GM19240 (cell line): ENCODE measurements around the gene MAST4.

ENCODE experiments used
- DNase-seq: peaks from one replicate; pipeline ENCODE4 v3.0.0; 2011; ENCODE audit warnings: low spot score; ENCODE audit not compliant: insufficient read length

Gene MAST4

DNA sequence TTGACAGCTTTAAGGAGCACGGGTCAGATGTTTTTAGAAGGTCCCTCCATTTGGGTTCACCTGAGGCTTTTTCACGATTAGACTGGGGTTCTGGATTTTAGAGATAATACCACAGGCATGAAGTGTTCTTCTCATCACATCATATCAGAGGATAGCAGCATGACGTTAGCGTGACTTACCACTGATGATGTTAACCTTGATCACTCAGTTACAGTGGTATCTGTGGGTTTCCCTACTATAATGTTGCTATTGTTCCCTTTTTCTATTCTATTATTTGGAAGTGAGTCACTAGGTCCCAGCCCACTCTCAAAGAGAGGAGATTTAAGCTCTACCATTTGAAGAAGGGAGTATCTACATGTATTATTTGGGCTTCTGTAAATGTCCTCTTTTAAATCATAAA is 300.0 kb downstream of the MAST4 start:
- DNase-seq: no peak

DNA sequence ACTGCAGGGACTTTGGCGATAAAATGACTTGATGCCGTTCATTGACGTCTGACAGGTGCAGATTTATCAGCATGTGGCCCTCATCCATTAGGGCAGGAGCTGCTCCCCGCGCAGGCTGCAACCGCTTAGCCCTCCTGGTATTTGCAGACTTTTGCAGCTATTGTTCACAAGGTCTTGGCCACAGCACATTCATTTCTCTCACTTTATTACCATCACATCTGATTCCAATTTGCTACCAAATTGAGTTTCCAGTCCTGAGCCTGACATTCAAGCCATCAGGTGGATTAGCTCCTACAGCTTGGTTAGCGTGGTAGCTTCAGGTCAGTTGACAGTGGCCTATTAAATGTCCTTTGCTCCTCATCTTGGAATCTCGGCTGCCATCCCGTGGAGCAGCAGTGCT is 301.2 kb downstream of the MAST4 start:
- no peak for DNase-seq

DNA sequence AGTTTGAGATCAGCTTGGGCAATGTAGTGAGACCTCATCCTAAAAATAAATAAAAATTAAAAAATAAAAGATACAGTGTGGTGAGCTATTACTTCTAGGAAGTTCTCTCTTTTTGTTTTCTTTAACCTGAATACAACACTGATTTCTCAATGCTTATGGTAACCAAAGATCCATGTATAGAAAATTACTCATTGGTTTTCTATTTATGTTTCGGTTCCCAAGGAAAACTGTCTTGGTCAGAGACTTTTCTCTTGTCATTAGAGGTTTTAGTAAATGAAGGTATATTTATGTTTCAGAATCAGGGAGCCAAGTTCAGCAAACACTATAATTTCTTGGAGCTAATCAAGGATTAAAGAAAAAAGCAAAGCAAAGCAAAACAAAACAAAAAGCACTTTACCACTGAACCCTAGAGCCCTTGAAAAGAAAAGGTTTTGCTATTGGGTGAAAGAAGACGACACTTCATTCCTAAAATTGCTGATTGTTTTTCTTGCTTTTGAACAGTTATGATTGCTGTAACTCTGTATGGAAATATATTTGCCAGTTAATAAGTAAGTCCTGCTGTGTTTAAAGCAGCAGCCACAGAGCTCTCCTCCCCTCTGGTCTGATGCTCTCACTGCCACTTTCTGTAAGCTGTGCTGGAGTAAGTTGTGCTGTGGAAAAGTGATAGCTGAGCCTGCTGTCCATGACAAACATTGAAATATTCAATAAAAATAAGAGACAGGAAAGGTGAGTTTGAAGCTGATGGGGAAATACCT is 302.2 kb downstream of the MAST4 start:
- DNase-seq: no peak

DNA sequence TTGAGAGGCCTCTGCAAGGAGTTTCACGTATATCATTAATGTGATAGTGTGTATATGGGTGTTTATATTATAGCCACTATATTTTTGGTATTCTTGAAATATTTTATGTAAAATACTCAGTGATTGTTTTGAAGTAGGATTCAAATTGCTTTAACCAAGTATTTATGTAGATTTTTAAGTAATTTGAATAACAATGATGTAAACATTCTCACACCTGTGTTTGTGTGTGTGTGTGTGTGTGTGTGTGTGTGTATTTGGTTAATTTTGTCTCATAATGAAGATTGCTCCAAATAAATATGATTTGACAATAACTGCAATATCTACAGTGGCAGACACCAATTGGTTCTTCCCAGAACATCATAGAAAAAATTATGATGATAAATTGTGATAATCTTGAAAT is 307.0 kb downstream of the MAST4 start:
- no peak for DNase-seq

DNA sequence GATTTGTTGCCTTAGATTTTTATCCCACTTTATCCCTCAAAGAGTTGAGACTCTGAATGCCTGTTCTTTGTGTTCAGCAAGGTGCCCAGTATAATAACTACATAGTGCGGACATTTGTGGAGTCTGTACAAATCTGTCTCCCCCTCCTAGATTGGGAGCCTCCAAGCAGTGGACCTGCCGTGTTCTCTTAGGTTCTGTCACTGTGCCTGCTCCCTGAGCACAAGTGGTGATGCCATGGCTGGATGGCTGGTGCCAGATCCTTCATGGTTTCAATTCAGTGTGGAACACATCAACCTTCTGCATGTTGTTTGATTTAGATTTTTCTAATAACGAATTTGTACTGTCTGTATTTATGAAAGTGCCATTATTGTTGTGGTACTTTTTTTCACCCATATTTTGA is 307.5 kb downstream of the MAST4 start:
- no peak for DNase-seq

DNA sequence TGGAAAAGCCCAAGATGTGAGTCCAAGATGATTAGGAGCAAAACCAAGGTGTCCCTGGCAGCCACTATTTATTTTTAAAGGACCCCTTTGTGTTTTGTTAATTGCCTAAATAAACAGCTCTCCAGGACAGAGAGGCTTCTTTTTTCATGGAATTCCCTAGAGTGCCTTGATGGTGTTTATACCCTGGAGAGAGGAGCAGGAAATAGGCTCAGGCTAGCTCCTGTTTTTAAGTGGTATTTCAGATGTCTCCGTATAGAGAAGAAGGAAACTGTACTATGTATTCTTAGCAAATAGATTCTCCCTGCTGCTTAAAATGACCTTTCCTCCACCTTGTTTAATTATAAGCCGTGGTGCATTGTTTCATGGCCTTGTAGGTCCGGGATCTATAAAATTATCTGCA is 308.0 kb downstream of the MAST4 start:
- no peak for DNase-seq

DNA sequence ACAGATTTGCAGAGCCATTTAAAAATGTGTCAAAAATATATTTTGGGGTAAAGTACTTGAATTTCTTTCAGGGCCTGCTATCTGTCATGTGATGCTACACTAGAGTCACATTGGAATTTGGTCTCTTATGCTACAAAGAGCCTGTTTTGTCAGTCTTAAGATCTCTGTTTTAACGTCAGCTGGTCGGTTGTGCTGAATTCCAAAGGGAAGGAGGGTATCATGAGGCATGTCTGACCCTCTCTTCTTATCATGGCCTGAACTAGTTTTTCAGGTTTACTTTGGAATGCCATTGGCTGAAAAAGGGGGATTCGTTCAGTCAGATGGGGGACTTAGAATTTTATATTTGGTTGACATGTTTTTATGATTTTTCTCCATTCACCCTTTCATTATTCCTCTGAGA is 309.8 kb downstream of the MAST4 start:
- no peak for DNase-seq

DNA sequence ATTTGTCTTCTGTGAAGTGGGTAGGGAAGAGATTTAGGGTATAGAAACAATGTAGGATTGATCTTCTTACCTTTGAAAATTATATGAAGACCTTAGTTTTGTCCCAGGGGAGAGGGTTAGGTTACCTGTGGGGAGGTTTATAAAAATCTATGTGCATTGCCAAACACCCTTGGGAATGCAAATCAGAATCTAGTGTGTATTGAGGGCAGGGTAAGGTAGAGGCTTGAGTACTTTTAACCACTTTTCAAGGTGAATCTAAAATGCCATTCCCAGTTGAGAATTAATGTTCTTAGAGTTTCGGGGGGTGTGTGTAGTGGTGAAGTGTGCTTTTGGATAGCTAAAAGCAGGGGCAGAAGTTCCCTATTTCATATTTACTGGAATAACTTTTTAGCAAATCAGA is 312.0 kb downstream of the MAST4 start:
- no peak for DNase-seq

DNA sequence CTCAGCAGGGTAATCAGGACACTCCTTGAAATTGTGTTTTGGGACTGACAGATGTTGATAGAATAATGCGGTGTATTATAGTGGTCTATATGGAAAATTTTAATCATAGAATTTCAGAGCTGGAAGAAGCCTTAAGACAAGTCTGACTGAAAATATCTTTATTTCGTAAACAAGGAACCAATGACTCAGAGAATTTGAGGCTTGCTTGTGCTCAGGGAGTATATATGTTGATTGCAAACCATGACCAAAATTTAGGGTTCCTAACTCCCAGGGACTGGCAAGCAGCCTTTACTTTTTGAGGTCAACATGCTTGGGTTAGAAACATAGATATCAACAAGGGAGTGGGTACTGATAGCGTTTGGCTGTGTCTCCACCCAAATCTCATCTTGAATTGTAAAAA is 313.2 kb downstream of the MAST4 start:
- no peak for DNase-seq

DNA sequence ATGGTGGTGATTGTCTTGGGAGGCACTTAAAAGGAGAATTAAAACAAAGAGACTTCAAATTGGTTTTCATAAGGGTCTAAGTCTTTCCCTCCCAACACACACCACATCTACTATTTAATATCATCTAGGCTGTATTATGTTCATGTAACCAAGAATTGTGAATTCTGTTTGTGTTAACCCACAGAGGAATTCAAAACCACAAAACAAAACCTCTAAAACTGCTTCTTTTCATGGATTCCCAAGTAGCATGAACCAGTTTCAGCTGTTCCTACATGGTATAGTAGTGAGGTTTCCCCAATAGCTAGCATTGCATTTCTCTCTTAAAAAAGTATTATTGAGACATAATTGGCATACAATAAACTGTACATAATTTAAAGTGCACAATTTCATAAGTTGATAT is 316.6 kb downstream of the MAST4 start:
- DNase-seq: no peak

DNA sequence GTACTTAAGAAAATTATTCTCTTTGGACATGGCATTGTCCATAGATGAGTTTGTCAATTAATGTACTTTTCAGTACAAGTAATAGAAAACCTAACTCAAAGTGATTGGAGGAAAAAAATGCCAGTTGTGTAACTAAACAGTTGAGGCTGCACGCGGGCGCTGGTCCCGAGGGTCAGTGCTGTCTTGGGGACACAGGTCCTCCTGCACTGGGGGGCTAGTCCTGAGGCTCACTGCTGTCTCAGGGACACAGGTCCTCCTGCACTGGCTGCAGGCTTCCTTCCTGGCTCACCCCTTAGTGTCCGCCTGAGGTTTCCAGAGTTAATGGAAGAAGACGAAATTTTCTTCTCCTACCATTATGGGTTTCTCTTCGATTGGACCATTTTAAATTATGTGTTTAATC is 319.3 kb downstream of the MAST4 start:
- no peak for DNase-seq

DNA sequence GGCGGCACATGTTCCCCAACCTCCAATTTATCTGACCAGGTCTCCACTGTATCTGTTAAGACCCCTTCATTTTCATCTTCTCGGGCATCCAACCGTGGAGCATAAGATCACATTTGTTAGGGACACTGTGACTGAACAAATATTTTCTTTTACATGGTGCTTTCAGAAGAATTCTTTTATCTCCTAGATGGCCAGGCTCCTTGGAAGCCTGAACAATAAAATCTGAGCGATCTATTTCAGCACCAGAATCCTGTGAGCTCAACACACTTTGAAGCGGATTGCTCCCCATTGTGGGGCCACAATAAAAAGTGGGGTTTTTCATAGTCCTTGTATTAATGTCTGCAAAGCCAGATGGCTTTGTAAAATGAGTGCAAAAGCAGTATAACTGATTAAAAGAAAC is 326.7 kb downstream of the MAST4 start:
- no peak for DNase-seq

DNA sequence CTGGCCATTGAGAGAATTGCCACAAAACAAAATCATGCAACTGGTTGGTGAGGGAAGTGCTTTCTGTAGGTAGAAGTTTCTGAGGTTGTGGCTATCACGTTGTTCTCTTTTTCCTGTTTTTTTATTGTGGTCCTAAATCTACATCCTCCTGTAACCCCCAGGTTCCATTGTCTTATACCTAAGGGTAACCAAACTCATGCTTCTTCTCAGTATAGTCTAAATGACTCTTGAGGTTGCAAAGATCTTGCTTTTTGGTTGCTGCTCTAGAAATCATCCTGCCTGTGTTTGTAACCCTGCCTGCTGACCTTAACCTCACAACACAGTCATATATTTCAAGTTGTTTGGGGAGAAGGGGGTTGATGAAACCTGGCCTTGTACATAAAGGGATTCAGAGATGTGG is 327.3 kb downstream of the MAST4 start:
- no peak for DNase-seq

DNA sequence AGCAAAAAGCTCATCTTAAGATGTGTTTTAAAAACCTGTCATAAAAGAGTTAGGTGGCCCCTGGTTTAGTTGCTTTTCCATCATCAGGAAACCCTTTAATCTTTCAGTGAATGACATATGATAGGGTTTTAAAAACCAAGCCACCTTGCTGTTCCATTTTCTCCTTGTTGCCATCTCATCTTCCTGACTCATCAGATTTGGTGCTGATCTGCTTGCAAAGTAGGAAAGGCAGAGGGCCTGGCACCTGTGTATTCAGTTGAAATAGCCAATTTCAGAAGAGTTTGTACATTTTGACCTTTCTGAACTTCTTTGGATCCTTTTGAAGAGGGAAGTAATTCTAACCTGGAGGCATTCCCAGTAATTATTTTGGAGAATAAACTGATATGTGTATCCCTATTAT is 327.7 kb downstream of the MAST4 start:
- DNase-seq: no peak

DNA sequence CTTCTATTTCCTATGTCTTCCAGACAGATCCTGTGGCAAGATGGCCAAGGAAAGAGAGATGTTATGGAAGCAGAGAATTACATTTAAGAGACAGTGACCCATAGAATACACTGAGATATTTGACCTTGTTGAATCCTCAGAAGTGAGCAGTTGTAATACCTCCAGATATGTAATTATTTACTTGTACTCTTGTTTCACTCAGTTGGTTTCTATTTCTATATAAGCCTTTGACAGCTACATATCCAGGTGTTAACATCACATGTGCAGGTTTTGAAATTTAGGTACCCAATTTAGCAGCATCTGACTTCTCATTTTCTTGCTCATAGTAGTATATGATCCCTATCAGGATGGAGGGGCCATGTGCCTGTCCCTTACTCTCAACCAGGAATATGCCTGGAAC is 330.9 kb downstream of the MAST4 start:
- no peak for DNase-seq

DNA sequence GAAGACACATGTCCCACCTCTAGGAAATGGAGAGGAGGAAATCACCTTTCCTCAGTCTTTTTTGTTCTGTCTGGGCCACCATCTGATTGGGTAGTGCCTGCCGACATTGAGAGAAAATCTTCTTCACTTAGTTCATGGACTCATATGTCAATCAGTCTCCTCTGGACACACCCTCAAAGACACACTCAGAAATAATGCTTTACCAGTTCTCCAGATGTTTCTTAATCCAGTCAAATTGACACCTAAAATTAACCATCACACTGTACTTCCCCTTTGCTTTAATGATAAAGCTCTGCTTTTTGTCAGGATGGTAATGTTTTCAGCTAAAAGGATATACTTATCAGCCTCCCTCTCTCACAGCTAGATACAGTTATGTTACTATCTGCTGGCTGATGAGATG is 333.1 kb downstream of the MAST4 start:
- DNase-seq: no peak

DNA sequence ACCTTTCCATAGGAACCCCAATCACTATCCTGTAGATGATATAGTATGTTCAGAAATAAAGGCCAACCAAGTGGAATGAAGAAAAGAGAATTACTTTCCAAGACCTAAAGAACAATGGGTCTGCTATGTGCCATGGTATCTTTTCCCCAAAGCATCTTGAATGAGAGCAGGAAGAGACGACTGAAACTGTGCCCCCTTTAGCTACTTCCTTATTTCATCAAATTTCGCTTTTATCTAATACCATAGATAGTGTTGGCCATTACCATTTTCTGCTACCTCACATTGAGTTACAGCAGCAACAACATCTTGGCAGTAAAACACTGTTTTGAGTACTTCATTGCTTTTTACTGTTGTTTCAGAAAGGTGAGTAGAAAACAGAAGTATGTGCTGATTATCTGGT is 333.8 kb downstream of the MAST4 start:
- no peak for DNase-seq

DNA sequence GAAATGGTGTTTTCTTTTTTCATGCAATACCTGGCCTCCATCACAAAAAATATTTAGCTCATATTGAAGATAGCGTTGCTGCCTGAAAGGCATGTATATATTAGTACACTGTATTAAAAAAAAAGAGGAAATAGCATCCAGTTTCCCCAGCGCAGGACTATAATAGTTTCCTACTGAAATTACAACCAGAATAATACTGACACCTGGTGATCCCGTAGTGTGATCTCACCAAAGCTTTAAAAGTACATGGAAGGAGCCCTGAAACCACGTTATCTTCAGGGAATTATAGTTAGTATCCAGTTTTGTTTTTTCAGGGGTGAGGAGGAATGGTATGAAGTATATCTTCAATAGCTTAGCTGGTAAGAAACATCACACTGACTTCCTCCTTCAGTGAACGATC is 335.5 kb downstream of the MAST4 start:
- no peak for DNase-seq

DNA sequence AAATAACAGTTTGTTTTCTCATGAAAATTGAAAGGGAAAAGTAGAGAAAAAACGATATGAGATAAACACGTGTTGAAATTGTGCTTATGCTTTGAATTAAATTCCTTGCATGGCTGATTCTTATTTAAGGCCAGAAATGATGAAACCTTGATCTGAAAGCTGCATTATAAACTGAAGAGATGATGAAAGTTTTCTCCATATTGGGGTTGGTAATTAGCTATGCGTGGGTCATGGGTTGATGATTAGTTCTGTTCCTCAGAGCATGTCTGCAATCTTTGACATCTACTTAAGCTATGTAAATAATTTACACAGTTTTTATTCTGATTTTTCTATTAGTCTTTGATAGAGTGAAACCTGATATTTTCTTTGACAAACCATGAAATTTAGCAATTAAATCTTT is 336.3 kb downstream of the MAST4 start:
- no peak for DNase-seq

DNA sequence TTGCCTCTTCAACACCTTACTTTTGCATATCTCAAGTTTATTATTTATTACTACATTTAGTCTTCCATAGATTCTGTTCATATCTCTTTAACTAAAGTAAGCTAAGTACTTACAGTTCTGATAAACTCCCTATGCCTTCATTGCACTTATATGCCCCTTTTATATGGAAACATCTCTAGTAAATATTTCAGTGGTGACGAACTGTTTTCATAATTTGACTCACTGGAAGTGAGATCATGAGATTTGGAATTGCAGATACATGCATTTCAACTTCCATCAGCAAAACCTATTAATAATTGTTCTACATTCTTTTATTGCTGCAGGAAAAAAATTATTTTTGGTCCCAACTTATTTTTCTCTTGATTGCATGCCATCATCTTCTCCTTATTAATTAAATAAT is 336.9 kb downstream of the MAST4 start:
- DNase-seq: no peak

DNA sequence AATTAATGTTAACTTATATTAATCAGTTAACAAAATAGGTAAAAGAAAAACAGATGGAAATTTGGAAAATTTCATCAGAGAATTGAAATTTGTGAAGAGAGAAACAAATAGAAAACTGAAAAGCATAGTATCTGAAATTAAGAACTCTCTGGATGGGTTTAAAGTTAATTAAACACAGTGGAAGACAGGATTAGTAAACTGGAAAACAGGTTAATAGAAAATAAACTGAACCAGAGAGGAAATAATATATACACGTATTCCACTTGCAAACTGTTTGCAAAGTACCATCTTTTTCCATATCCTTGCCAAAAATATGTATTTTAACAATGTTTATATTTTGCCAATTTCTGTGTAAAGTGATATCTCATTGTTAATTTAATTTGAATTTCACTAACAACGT is 342.9 kb downstream of the MAST4 start:
- DNase-seq: no peak

DNA sequence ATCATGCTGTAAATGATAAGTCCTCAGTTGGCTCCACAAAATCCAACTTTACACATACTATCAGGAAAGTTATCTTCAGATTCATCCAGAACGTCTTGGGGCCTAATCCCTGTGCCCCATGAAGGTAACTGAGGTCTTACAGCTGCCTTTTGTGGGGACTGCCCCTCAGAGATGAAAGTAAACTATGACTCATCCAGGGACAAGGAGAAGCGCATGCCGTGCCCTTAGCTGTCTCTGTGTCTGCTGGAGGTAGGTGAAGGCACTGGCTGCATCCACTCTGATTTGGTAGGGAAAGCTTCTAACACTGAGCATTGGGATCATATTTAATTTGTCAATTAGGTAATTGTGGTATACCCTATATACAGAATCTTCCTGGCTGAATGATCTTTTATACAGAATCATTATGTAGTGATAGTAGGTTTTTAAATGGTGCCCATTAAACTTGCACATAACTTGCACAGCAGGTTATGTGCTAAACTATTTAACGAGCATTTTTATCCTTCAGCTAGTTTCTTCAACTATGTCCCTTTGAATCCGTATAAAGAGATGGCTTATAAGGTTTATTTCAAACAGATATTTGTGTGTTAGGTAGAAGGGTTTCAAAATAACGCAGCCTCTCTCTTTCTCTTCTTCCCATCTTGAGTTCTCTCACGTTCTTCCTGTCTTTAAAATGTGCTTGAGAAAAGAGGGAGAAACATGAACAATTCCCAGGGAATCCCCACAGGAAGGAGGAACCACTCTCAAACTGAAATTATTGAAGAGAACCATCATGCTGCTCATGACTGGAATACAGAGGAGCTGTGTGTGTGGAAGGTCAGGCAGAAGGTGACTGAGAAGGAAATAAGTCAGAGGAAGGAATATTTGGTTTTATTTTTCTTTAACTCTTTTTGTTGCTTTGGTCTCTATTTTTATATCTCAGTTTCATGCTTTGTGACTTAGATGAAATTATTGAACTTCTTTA is 349.5 kb downstream of the MAST4 start:
- no peak for DNase-seq

DNA sequence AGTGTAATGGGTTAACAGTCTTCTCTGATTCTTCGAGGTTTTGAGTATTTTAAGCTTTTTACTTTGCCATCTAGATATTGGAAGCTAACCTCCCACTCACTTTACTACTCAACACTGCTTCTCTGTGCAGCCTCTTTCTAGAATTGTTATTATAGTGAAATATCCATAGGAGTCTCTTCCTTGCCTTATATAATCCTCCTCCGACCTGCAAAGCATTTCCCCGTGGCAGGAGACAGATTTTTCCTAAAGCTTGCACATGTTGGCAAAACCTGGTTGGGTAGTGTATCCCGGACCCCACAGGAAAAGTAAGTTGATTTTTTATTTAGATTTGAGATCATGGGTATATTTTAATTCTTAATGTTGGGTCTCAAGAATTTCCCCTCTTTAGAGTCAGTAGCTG is 351.3 kb downstream of the MAST4 start:
- no peak for DNase-seq
